GM12873 (cell line): Measurements from ENCODE around the gene ETNK1.

Source experiments
- TF ChIP-seq, protein P1 (sequence below): IDR thresholded peaks from 2 replicates; pipeline ENCODE4 v1.5.1; 2012; ENCODE audit warnings: low read depth, mild to moderate bottlenecking, moderate library complexity, low read length, control low read depth; ENCODE audit not compliant: insufficient read depth; ENCODE audit errors: missing control alignments

Gene ETNK1

DNA sequence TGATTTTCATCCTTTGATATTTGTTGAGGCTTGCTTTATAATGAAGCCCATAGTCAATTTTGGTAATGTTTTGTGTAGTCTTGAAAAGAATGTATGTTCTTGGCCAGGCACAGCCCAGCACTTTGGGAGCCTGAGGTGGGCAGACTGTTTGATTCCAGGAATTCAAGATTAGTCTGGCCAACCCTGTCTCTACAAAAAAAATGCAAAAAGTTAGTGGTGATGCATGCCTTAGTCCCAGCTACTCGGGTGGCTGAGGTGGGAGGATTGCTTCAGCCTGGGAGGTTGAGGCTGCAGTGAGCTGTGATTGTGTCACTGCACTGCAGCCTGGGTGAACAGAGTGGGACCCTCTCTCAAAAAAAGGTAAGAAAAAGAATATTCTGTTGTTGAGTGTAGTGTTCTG lies 10.8 kb downstream of the ETNK1 start:
- TF ChIP-seq, protein P1, sequence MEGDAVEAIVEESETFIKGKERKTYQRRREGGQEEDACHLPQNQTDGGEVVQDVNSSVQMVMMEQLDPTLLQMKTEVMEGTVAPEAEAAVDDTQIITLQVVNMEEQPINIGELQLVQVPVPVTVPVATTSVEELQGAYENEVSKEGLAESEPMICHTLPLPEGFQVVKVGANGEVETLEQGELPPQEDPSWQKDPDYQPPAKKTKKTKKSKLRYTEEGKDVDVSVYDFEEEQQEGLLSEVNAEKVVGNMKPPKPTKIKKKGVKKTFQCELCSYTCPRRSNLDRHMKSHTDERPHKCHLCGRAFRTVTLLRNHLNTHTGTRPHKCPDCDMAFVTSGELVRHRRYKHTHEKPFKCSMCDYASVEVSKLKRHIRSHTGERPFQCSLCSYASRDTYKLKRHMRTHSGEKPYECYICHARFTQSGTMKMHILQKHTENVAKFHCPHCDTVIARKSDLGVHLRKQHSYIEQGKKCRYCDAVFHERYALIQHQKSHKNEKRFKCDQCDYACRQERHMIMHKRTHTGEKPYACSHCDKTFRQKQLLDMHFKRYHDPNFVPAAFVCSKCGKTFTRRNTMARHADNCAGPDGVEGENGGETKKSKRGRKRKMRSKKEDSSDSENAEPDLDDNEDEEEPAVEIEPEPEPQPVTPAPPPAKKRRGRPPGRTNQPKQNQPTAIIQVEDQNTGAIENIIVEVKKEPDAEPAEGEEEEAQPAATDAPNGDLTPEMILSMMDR, result no peak

DNA sequence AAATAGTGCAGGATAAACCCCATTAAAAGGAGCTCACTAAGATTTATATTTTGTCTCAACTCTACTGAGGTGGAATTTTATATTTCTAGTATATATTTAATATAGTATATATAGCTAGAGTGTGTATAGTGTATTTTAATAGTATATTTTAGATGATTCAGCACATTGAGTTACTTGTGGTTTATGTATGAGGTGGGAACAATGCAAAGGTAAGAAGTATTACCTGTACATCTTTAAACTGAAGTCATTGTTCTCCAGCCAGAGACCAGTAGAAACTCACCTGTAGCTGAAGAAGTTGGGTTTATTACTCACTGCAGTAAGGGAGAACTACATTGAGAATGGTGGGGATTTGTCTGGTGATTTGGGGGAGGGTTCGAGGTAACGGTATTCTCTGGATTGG lies 15.9 kb downstream of the ETNK1 start:
- TF ChIP-seq, protein P1, result no peak

DNA sequence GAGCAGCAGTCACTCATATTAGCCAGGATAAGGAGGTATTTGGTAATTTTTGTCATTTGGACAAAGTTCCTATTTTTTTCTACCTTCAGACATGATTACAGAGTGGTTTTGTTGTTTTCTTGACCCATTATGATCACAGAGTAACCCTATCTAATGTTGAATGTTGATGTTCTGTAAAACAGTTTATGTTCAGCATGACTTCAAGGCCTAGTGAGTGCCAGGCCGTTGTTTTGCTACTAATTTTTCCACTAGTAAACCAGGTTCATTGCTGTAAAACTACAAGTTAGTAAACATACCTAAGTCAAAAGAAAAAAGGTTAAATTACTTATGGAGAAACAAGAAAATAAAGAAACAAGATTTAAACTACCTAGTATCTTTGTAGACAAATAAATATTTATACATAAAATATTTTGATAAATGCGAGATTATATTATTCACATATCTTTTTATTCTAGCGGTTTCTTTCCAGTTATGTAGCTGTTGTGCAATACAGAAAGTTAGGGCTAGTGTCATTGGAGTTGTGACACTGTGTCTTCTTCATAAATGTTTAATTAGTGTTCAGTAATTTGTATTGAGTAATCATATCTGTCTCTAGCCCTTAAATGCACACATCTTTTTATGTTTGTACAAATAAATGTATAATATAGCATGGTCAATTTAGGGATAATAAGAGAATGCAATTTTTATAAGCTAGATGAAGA lies 16.5 kb downstream of the ETNK1 start:
- TF ChIP-seq, protein P1, result no peak

DNA sequence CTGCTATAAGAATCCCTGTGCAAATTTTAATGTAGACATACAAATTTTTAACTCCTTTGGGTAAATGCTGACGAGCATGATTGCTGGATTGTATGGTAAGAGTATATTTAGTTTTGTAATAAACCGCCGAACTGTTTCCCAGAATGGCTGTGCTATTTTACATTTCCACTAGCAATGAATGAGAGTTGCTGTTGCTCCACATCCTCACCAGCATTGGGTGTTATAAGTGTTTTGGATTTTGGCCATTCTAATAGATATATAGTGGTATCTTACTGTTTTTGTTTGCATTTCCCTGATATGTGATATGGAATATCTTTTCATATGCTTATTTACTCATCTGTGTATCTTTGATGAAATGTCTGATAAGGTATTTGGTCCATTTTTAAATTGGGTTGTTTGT lies 23.7 kb downstream of the ETNK1 start:
- TF ChIP-seq, protein P1, result no peak

DNA sequence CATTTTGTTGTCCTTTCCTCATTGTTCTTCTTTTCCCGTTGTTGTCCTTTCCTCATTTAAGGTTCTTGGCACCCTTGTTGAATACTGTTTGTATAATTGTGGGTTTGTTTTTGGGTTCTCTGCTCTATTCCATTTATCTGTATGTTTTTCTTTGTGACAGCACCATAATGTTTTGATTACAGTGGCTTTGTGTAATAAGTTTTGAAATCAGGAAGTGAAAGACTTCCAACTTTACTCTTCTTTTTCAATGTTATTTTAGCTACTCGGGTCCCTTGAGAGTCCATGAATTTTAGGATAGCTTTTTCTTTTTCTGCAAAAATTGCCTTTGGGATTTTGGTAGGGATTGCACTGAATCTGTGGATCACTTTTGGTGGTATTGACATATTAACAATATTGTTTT lies 28.1 kb downstream of the ETNK1 start:
- TF ChIP-seq, protein P1, result no peak

DNA sequence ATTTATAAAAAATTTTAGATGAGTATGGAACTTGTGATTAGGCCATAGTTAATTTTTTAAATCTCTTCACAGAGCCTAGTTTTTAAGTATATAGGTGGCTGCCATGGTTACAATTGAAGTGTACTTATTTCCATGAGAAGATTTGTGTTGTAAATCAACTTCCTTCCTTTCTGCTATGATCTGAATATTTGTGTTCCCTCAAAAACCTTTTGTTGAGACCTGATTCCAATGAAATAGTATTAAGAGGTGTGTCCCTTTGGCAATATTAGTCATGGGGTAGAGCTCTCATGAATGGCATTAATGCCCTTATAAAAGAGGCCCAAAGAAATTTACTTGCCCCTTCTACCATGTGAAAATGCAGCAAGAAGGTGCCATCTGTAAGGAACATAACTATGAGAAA lies 28.8 kb downstream of the ETNK1 start:
- TF ChIP-seq, protein P1, result no peak

DNA sequence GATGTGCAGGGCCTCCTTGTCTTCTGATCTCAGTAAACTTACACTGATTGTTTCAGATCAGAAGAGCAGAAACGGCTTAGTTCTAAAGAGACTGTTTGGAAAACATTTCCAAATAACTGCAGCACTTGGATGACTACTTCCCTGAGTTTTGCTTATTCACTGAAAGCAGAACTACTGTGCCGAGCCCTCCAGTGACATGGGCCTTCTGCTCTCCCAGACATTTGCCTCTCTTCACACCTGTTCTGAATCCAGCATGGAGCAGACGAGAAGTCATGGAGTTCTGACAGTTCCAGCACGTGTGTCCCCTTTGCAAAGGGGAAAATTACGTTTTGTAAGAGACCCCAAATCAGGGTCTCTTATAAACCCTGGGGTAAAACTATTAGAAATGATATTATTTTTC lies 31.4 kb downstream of the ETNK1 start:
- TF ChIP-seq, protein P1, result no peak
